Panc1 (cell line): Measurements from ENCODE around the gene EEF1AKMT1. TPM values are rescaled to one million over a fixed set of nuclear protein-coding genes. Genes with fewer than 3 reads are reported as not detected.

Source experiments
- ATAC-seq: fragments of 200-7000 bp; cut with Tn5 transposase; 2 replicates; pipeline ENCODE4 v1.9.1; 2020; ENCODE audit warnings: mild to moderate bottlenecking, moderate library complexity
- BruUV-seq: library from RNA; stranded (reverse); fragments of 400-500 nt; replicated peaks from 2 replicates; lab custom pipeline; 2021; lab: Mats Ljungman, UMichigan
- CTCF ChIA-PET: fragments of 300-600 bp; sonication (Branson Sonifier 250); formaldehyde crosslinking; loops from one replicate; lab custom pipeline; 2022; ENCODE audit warnings: antibody characterized with exemption; lab: Charles Lee
- POLR2A ChIA-PET: fragments of 300-600 bp; sonication (Branson Sonifier 250); formaldehyde crosslinking; loops from one replicate; lab custom pipeline; 2022; ENCODE audit warnings: antibody characterized with exemption; lab: Charles Lee
- DNase-seq: peaks from one replicate; pipeline ENCODE4 v3.0.0-alpha.2; 2010; ENCODE audit warnings: low read depth, low spot score
- H3K27ac ChIP-seq: 2 replicates; pipeline ENCODE4 v1.5.1; 2011; ENCODE audit warnings: mild to moderate bottlenecking, low read length, inconsistent platforms
- H3K27me3 ChIP-seq: fragments of 200-500 bp; sonication (Bioruptor generic); 2 replicates; pipeline ENCODE4 v1.6.0; 2014; ENCODE audit warnings: low read length, inconsistent platforms; ENCODE audit not compliant: control insufficient read depth, insufficient read depth
- H3K36me3 ChIP-seq: fragments of 200-500 bp; sonication (Bioruptor generic); 2 replicates; pipeline ENCODE4 v1.5.1; 2014; ENCODE audit warnings: inconsistent platforms, mild to moderate bottlenecking, low read length, moderate library complexity; ENCODE audit not compliant: control insufficient read depth, insufficient read depth
- H3K4me1 ChIP-seq: 2 replicates; pipeline ENCODE4 v1.5.1; 2011; ENCODE audit warnings: inconsistent platforms, mild to moderate bottlenecking, low read length, moderate library complexity; ENCODE audit not compliant: control insufficient read depth, insufficient read depth
- H3K4me3 ChIP-seq, 2 experiments: 2 replicates each; pipeline ENCODE4 v1.5.1; 2011 to 2012; ENCODE audit warnings: low read depth in 2 of 2, low read length in 2 of 2, mild to moderate bottlenecking in 2 of 2, inconsistent platforms in 1 of 2, moderate library complexity in 1 of 2
- H3K9me3 ChIP-seq: fragments of 200-500 bp; sonication (Bioruptor generic); 2 replicates; pipeline ENCODE4 v1.5.1; 2014; ENCODE audit warnings: low read depth, mild to moderate bottlenecking, inconsistent platforms, low read length, moderate library complexity; ENCODE audit not compliant: control insufficient read depth, insufficient read depth
- POLR2AphosphoS5 ChIP-seq: IDR thresholded peaks from 2 replicates; pipeline ENCODE4 v1.6.1; 2012; ENCODE audit warnings: mild to moderate bottlenecking, low read depth, low read length, moderate library complexity
- SIN3A ChIP-seq: IDR thresholded peaks from 2 replicates; pipeline ENCODE4 v1.6.1; 2012; ENCODE audit warnings: low read depth, mild to moderate bottlenecking, low read length, moderate library complexity, borderline replicate concordance; ENCODE audit not compliant: insufficient read depth
- TCF7L2 ChIP-seq: IDR thresholded peaks from 2 replicates; pipeline ENCODE4 v1.6.1; 2011; ENCODE audit warnings: mild to moderate bottlenecking, low read depth, low read length, inconsistent platforms
- in situ Hi-C: cut with HindIII; loops from 2 replicates; pipeline ENCODE4 v1.10.0; 2016; ENCODE audit warnings: low sequenced_read_pairs, low pct_unique_long_range_greater_than_20kb
- intact Hi-C: fragments of 100-400 bp; cut with micrococcal nuclease; formaldehyde crosslinking; loops from one replicate; pipeline ENCODE4 v1.10.0; 2022; ENCODE audit not compliant: unreplicated experiment
- total RNA-seq: library from RNA; stranded (reverse); gene quantifications from one replicate; pipeline ENCODE4 v1.2.1, GENCODE V29; 2021; ENCODE audit not compliant: unreplicated experiment
- TF ChIP-seq, protein P1 (sequence below): fragments of 450-650 bp; IDR thresholded peaks from 2 replicates; pipeline ENCODE4 v1.5.1; 2017; ENCODE audit warnings: mild to moderate bottlenecking
- TF ChIP-seq, protein P2 (sequence below), 2 experiments: IDR thresholded peaks; 2 replicates each; pipeline ENCODE4 v1.6.1; 2011 to 2012; ENCODE audit warnings: low read depth in 2 of 2, control low read depth in 1 of 2, low read length in 1 of 2, mild to moderate bottlenecking in 1 of 2, moderate library complexity in 1 of 2; ENCODE audit not compliant: insufficient read depth in 1 of 2

The EEF1AKMT1 gene
- total RNA-seq, 1 experiment from 2014 or later = 5.4 TPM

DNA sequence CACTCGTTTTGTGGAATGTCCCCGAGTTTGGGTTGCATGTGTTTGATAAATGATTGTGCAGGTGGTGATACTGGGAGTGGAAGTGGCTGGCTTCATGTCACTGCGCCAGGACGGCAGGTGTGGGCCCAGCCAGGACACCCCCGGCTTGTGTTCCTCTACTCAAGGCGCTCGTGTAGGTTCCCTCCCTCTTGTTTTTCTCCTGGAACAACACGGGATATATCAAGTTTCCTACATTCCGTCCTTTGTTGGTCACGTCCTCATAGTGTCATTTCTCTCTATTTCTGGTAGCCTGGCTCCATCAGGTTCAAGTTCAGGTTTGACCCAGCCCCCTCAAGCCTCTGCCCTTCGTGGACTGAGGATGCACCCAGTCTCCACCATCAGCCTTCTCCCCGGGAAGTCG, 54.0 kb downstream of the EEF1AKMT1 start:
- Histone ChIP-seq H3K4me3 (no peak overlapping the region), H3K9me3 (no peaks in the 10 kb centered on the region), H3K27me3 (no peaks in the 10 kb centered on the region), H3K27ac (no peak overlapping the region), H3K36me3 (no peaks in the 10 kb centered on the region), H3K4me1 (no peaks in the 10 kb centered on the region)
- POLR2A ChIA-PET = no interaction called here
- DNase-seq (no peak), ATAC-seq (no peak)
- intact Hi-C loops (no loop called here), in situ Hi-C loops (no loop called here)
- no TSS peak for BruUV-seq
- CTCF ChIA-PET = no interaction called here
- TF ChIP-seq SIN3A = no peak
- no peak for TF ChIP-seq TCF7L2
- TF ChIP-seq, protein P1, sequence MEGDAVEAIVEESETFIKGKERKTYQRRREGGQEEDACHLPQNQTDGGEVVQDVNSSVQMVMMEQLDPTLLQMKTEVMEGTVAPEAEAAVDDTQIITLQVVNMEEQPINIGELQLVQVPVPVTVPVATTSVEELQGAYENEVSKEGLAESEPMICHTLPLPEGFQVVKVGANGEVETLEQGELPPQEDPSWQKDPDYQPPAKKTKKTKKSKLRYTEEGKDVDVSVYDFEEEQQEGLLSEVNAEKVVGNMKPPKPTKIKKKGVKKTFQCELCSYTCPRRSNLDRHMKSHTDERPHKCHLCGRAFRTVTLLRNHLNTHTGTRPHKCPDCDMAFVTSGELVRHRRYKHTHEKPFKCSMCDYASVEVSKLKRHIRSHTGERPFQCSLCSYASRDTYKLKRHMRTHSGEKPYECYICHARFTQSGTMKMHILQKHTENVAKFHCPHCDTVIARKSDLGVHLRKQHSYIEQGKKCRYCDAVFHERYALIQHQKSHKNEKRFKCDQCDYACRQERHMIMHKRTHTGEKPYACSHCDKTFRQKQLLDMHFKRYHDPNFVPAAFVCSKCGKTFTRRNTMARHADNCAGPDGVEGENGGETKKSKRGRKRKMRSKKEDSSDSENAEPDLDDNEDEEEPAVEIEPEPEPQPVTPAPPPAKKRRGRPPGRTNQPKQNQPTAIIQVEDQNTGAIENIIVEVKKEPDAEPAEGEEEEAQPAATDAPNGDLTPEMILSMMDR = no peak
- no peak for TF ChIP-seq POLR2AphosphoS5
- TF ChIP-seq, protein P2, sequence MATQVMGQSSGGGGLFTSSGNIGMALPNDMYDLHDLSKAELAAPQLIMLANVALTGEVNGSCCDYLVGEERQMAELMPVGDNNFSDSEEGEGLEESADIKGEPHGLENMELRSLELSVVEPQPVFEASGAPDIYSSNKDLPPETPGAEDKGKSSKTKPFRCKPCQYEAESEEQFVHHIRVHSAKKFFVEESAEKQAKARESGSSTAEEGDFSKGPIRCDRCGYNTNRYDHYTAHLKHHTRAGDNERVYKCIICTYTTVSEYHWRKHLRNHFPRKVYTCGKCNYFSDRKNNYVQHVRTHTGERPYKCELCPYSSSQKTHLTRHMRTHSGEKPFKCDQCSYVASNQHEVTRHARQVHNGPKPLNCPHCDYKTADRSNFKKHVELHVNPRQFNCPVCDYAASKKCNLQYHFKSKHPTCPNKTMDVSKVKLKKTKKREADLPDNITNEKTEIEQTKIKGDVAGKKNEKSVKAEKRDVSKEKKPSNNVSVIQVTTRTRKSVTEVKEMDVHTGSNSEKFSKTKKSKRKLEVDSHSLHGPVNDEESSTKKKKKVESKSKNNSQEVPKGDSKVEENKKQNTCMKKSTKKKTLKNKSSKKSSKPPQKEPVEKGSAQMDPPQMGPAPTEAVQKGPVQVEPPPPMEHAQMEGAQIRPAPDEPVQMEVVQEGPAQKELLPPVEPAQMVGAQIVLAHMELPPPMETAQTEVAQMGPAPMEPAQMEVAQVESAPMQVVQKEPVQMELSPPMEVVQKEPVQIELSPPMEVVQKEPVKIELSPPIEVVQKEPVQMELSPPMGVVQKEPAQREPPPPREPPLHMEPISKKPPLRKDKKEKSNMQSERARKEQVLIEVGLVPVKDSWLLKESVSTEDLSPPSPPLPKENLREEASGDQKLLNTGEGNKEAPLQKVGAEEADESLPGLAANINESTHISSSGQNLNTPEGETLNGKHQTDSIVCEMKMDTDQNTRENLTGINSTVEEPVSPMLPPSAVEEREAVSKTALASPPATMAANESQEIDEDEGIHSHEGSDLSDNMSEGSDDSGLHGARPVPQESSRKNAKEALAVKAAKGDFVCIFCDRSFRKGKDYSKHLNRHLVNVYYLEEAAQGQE (IDR thresholded peaks at IDR 0.05; ENCODE audit: insufficient read depth in 1 of 2, low read depth in 2 of 2, low read length in 1 of 2) = no peak

DNA sequence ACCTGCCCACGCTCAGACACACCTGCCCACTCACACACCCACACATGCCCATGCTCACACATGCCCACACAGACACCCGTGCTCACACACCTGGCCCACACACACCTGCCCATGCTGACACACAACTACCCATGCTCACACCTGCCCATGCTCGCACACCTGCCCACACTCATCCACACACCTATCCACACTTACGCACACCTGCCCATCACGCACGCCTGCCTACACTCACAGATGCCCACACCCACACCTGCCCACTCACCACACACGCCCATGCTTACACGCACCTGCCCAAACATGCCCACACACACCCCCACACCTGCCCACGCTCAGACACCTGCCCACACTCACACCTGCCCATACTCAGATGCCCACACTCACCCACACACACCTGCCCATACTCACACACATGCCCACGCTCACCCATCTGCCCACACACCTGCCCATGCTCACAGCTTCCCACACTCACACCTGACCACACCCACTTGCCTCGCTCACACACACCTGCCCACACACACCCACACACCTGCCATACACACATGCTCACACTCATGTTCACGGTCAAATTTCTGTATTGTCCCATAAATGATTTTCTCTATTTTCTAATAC, 54.7 kb downstream of the EEF1AKMT1 start:
- no peak for ATAC-seq
- TF ChIP-seq, protein P2 (IDR thresholded peaks at IDR 0.05; ENCODE audit: insufficient read depth in 1 of 2, low read depth in 2 of 2, low read length in 1 of 2) = no peak
- no peak for TF ChIP-seq TCF7L2
- no peaks in the 10 kb centered on the region for H3K36me3 ChIP-seq
- POLR2A ChIA-PET = no interaction called here
- CTCF ChIA-PET = no interaction called here
- in situ Hi-C loops (no loop called here), intact Hi-C loops (no loop called here)
- H3K9me3 ChIP-seq = no peaks in the 10 kb centered on the region
- H3K4me1 ChIP-seq = no peaks in the 10 kb centered on the region
- no peaks in the 10 kb centered on the region for H3K27me3 ChIP-seq
- H3K4me3 ChIP-seq = no peak overlapping the region
- H3K27ac ChIP-seq = no peak overlapping the region
- no peak for DNase-seq
- no TSS peak for BruUV-seq
